CD14-positive monocyte (primary cell): ENCODE results near the gene SLC35F1. TPM values are rescaled to one million over a fixed set of nuclear protein-coding genes. Genes with fewer than 3 reads are reported as not detected.

Source experiments
- DNase-seq, 3 donors: peaks; one replicate each; pipeline ENCODE4 v3.0.0-alpha.2; 2011 to 2022
- H2AFZ ChIP-seq: 2 replicates; pipeline ENCODE4 v1.6.0; 2012; ENCODE audit warnings: mild to moderate bottlenecking, low read depth, low read length, inconsistent platforms; ENCODE audit not compliant: insufficient read depth, poor library complexity, severe bottlenecking
- H3K27ac ChIP-seq, 2 donors: 1 replicate in 1 of 2; 2 replicates in 1 of 2; pipeline ENCODE4 v1.5.1; 2012 to 2013; ENCODE audit warnings: low read length in 2 of 2, control low read depth in 1 of 2, inconsistent platforms in 1 of 2, low read depth in 1 of 2, mild to moderate bottlenecking in 1 of 2
- H3K27me3 ChIP-seq, 2 donors: one replicate each; pipeline versions ENCODE4 v1.6.0 to v1.6.1; 2011 to 2013; ENCODE audit warnings: low read length in 2 of 2; ENCODE audit not compliant: control insufficient read depth in 2 of 2, insufficient read depth in 2 of 2
- H3K36me3 ChIP-seq, 2 donors: replicated peaks in 1 of 2; 1 replicate in 1 of 2; 2 replicates in 1 of 2; pipeline versions ENCODE4 v1.5.1 to v1.6.1; 2012 to 2013; ENCODE audit warnings: low read length in 2 of 2, control low read depth in 1 of 2, inconsistent platforms in 1 of 2, mild to moderate bottlenecking in 1 of 2; ENCODE audit not compliant: insufficient read depth in 2 of 2, control insufficient read depth in 1 of 2
- H3K4me1 ChIP-seq, 2 donors: 1 replicate in 1 of 2; 2 replicates in 1 of 2; pipeline versions ENCODE4 v1.5.1 to v1.6.1; 2012 to 2013; ENCODE audit warnings: low read length in 2 of 2, control low read depth in 1 of 2, inconsistent platforms in 1 of 2, mild to moderate bottlenecking in 1 of 2, moderate library complexity in 1 of 2; ENCODE audit not compliant: insufficient read depth in 2 of 2, control insufficient read depth in 1 of 2
- H3K4me2 ChIP-seq: replicated peaks from 2 replicates; pipeline ENCODE3; 2012; ENCODE audit warnings: low read length, moderate library complexity, mild to moderate bottlenecking; ENCODE audit not compliant: poor library complexity, severe bottlenecking; ENCODE audit errors: extremely low read depth
- H3K4me3 ChIP-seq, 3 experiments: fragments of 200-600 bp in 1 of 3; sonication (generic) in 1 of 3; replicated peaks in 1 of 3; 1 replicate in 2 of 3; 2 replicates in 1 of 3; pipeline ENCODE4 v1.5.1; 2011 to 2013; ENCODE audit warnings: low read length in 3 of 3, mild to moderate bottlenecking in 3 of 3, control low read depth in 2 of 3, low read depth in 2 of 3, inconsistent platforms in 1 of 3, moderate library complexity in 1 of 3
- H3K79me2 ChIP-seq: 2 replicates; pipeline ENCODE4 v1.6.0; 2012; ENCODE audit warnings: mild to moderate bottlenecking, control low read depth, inconsistent platforms, low read length, moderate library complexity; ENCODE audit not compliant: insufficient read depth
- H3K9ac ChIP-seq: 2 replicates; pipeline ENCODE4 v1.6.0; 2017; ENCODE audit warnings: low read length, mild to moderate bottlenecking; ENCODE audit not compliant: insufficient read depth, poor library complexity, severe bottlenecking
- H3K9me3 ChIP-seq, 2 donors: replicated peaks in 1 of 2; 1 replicate in 1 of 2; 2 replicates in 1 of 2; pipeline versions ENCODE4 v1.5.1 to v1.6.1; 2012 to 2013; ENCODE audit warnings: low read length in 2 of 2, control low read depth in 1 of 2; ENCODE audit not compliant: control insufficient read depth in 1 of 2, insufficient read depth in 1 of 2
- H4K20me1 ChIP-seq: 2 replicates; pipeline ENCODE4 v1.6.0; 2012; ENCODE audit warnings: mild to moderate bottlenecking, low read length, control low read depth, moderate library complexity; ENCODE audit not compliant: insufficient read depth
- H3K27ac Mint-ChIP-seq, 7 donors: one replicate each; pipeline ENCODE4 v1.8.0; 2020; ENCODE audit warnings: mild to moderate bottlenecking in 7 of 7, mixed read lengths in 7 of 7, moderate library complexity in 6 of 7, inconsistent platforms in 2 of 7
- H3K27me3 Mint-ChIP-seq, 3 donors: one replicate each; pipeline ENCODE4 v1.8.0; 2021 to 2022; ENCODE audit warnings: low read depth in 3 of 3, mild to moderate bottlenecking in 3 of 3, mixed read lengths in 3 of 3, moderate library complexity in 3 of 3, inconsistent platforms in 1 of 3
- H3K36me3 Mint-ChIP-seq, 2 donors: one replicate each; pipeline ENCODE4 v1.8.0; 2020; ENCODE audit warnings: mixed read lengths in 2 of 2, inconsistent platforms in 1 of 2, mild to moderate bottlenecking in 1 of 2
- H3K4me1 Mint-ChIP-seq: one replicate; pipeline ENCODE4 v1.8.0; 2020; ENCODE audit warnings: mild to moderate bottlenecking, mixed read lengths
- H3K4me3 Mint-ChIP-seq, 2 donors: one replicate each; pipeline ENCODE4 v1.8.0; 2020; ENCODE audit warnings: mild to moderate bottlenecking in 2 of 2, mixed read lengths in 2 of 2, moderate library complexity in 1 of 2
- H3K9me3 Mint-ChIP-seq, 7 donors: one replicate each; pipeline ENCODE4 v1.8.0; 2020 to 2022; ENCODE audit warnings: mixed read lengths in 7 of 7, mild to moderate bottlenecking in 6 of 7, moderate library complexity in 6 of 7, inconsistent platforms in 2 of 7
- WGBS: methylation state at CpG from one replicate; pipeline ENCODE4 v1.1.5; 2013; ENCODE audit warnings: missing lambda C conversion rate; ENCODE audit not compliant: insufficient coverage; 5-methylcytosine and 5-hydroxymethylcytosine counted together
- intact Hi-C, 2 donors: fragments of 100-400 bp; cut with micrococcal nuclease; formaldehyde crosslinking; loops; one replicate each; pipeline versions ENCODE4 v1.15.0 to v1.15.1; 2023
- polyA plus RNA-seq, 3 donors: library from polyadenylated mRNA; depleted of rRNA in 1 of 3; unstranded in 2 of 3; stranded (reverse) in 1 of 3; fragments of 300-500 nt in 2 of 3; fragments of >200 nt in 1 of 3; fragmentation: Illumina TruSeq in 2 of 3; gene quantifications; 1 replicate in 2 of 3; 2 replicates in 1 of 3; pipeline ENCODE4 v1.2.3, GENCODE V29; 2012 to 2021
- TF ChIP-seq, protein P1 (sequence below): fragments of 200-600 bp; IDR thresholded peaks from one replicate; pipeline ENCODE4 v1.8.0; 2022; ENCODE audit warnings: antibody characterized with exemption, mild to moderate bottlenecking

Gene SLC35F1
- polyA plus RNA-seq, 3 donors = not detected

DNA sequence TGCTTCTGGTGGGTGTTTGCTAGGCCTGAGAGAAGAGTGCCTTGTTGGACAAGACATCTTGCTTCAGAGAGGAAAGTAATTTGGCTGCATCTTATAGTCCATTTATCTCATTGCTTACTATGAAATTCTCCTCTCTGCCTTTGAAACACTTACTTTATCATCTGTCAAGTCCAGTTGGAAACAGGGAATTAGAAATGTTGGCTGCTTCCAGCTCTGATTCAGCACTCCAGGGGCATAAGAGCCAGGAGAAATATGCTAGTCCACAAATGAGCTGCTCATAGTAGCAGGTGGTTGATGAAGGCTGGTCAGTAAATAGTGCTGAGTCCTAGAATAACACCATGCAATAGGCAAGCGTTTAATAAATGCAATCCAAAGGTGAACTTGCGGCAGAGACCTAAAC, 227.1 kb downstream of the SLC35F1 start:
- H3K9me3 ChIP-seq = no peaks in the 10 kb centered on the region
- 100% methylated on average over 2 of the region's 2 CpGs for WGBS
- Mint-ChIP-seq H3K4me3 (no peak overlapping the region), H3K27ac (no peak overlapping the region), H3K4me1 (no peaks in the 10 kb centered on the region), H3K9me3 (peaks cover 0 to 2% (median 0%) of the 10 kb centered on the region in 7 donors), H3K27me3 (no peaks in the 10 kb centered on the region), H3K36me3 (no peaks in the 10 kb centered on the region)
- H3K4me2 ChIP-seq = no peak overlapping the region
- no peak overlapping the region for H3K27ac ChIP-seq
- H3K79me2 ChIP-seq = no peaks in the 10 kb centered on the region
- H3K27me3 ChIP-seq = no peaks in the 10 kb centered on the region
- intact Hi-C loops = no loop called here
- H4K20me1 ChIP-seq = no peaks in the 10 kb centered on the region
- DNase-seq = no peak
- H3K36me3 ChIP-seq = no peaks in the 10 kb centered on the region
- TF ChIP-seq, protein P1, sequence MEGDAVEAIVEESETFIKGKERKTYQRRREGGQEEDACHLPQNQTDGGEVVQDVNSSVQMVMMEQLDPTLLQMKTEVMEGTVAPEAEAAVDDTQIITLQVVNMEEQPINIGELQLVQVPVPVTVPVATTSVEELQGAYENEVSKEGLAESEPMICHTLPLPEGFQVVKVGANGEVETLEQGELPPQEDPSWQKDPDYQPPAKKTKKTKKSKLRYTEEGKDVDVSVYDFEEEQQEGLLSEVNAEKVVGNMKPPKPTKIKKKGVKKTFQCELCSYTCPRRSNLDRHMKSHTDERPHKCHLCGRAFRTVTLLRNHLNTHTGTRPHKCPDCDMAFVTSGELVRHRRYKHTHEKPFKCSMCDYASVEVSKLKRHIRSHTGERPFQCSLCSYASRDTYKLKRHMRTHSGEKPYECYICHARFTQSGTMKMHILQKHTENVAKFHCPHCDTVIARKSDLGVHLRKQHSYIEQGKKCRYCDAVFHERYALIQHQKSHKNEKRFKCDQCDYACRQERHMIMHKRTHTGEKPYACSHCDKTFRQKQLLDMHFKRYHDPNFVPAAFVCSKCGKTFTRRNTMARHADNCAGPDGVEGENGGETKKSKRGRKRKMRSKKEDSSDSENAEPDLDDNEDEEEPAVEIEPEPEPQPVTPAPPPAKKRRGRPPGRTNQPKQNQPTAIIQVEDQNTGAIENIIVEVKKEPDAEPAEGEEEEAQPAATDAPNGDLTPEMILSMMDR = no peak
- H2AFZ ChIP-seq = no peak overlapping the region
- no peak overlapping the region for H3K4me3 ChIP-seq
- H3K4me1 ChIP-seq = no peaks in the 10 kb centered on the region
- no peak overlapping the region for H3K9ac ChIP-seq

DNA sequence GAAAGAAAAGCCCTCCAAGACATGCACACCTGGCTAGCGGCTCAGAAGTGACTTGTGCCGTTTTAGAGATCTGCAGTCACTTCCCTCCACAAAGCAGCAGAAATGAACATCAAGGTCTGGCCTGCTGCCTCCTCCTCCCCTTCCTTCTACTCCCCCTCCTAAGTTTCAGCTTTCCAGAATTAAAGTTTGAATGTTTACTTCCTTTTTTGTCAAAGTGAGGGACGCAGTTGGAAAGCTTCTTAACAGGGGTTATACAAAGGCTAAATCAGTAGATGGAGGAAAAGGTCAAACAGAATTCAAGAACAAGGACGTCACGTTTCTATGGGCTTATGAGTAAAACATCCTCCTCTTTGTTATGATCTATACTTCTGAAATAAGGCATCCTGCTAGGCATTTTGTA, 227.7 kb downstream of the SLC35F1 start:
- Mint-ChIP-seq H3K27ac (no peak overlapping the region), H3K36me3 (no peaks in the 10 kb centered on the region), H3K4me3 (no peak overlapping the region), H3K9me3 (peaks cover 0 to 2% (median 0%) of the 10 kb centered on the region in 7 donors), H3K27me3 (no peaks in the 10 kb centered on the region), H3K4me1 (no peaks in the 10 kb centered on the region)
- Histone ChIP-seq H3K4me1 (no peaks in the 10 kb centered on the region), H3K9ac (no peak overlapping the region), H3K27ac (no peak overlapping the region), H3K4me2 (no peak overlapping the region), H3K9me3 (no peaks in the 10 kb centered on the region), H3K27me3 (no peaks in the 10 kb centered on the region), H3K36me3 (no peaks in the 10 kb centered on the region), H3K4me3 (no peak overlapping the region), H3K79me2 (no peaks in the 10 kb centered on the region), H4K20me1 (no peaks in the 10 kb centered on the region), H2AFZ (no peak overlapping the region)
- TF ChIP-seq, protein P1 = no peak
- intact Hi-C loops = no loop called here
- no peak for DNase-seq
- WGBS = 44% methylated on average over 2 of the region's 5 CpGs
